Esophagus muscularis mucosa (tissue), 4 donors: Measurements from ENCODE around the gene DENND2D. TPM values are rescaled to one million over a fixed set of nuclear protein-coding genes. Genes with fewer than 3 reads are reported as not detected.

Source experiments
- DNase-seq: peaks from one replicate; pipeline ENCODE4 v3.0.0-alpha.2; 2017; ENCODE audit errors: extremely low spot score
- H3K27ac ChIP-seq, 4 donors: fragments of 200-600 bp; sonication (generic); replicated peaks in 1 of 4; 1 replicate in 3 of 4; 2 replicates in 1 of 4; pipeline ENCODE4 v1.5.1; 2016 to 2019; ENCODE audit warnings: mild to moderate bottlenecking in 1 of 4
- H3K27me3 ChIP-seq, 4 donors: fragments of 200-600 bp; sonication (generic); one replicate each; pipeline versions ENCODE4 v1.5.1 to v1.6.0; 2016 to 2019
- H3K36me3 ChIP-seq, 4 donors: fragments of 200-600 bp; sonication (generic); one replicate each; pipeline ENCODE4 v1.5.1; 2016 to 2019
- H3K4me1 ChIP-seq, 4 donors: fragments of 200-600 bp; sonication (generic); one replicate each; pipeline ENCODE4 v1.5.1; 2016 to 2019
- H3K4me3 ChIP-seq, 4 donors: fragments of 200-600 bp; sonication (generic); 1 replicate in 2 of 4; 2 replicates in 2 of 4; pipeline ENCODE4 v1.5.1; 2016 to 2019; ENCODE audit warnings: mild to moderate bottlenecking in 4 of 4, moderate library complexity in 1 of 4
- H3K9me3 ChIP-seq, 4 donors: fragments of 200-600 bp; sonication (generic); 1 replicate in 3 of 4; 2 replicates in 1 of 4; pipeline ENCODE4 v1.5.1; 2016 to 2019
- CTCF ChIP-seq, 3 experiments: fragments of 200-600 bp in 2 of 3; fragments of 450-650 bp in 1 of 3; sonication (generic) in 2 of 3; IDR thresholded peaks; one replicate each; pipeline ENCODE4 v1.5.1; 2017 to 2019; ENCODE audit warnings: antibody characterized with exemption in 3 of 3, mild to moderate bottlenecking in 2 of 3, moderate library complexity in 1 of 3
- EP300 ChIP-seq: sonication (generic); formaldehyde crosslinking; IDR thresholded peaks from one replicate; pipeline ENCODE4 v1.6.1; 2017; ENCODE audit warnings: antibody characterized with exemption
- POLR2A ChIP-seq: fragments of 450-650 bp; IDR thresholded peaks from one replicate; pipeline ENCODE4 v1.6.1; 2017; ENCODE audit warnings: antibody characterized with exemption, moderate library complexity, mild to moderate bottlenecking, low read depth
- POLR2AphosphoS5 ChIP-seq, 2 donors: sonication (generic); formaldehyde crosslinking; IDR thresholded peaks; one replicate each; pipeline ENCODE4 v1.6.1; 2017; ENCODE audit warnings: antibody characterized with exemption in 2 of 2
- WGBS: methylation state at CpG from one replicate; pipeline ENCODE4 v1.1.5; 2018; 5-methylcytosine and 5-hydroxymethylcytosine counted together
- intact Hi-C: fragments of 100-400 bp; cut with DNase I; formaldehyde crosslinking; loops from one replicate; pipeline ENCODE4 v1.15.1; 2023
- total RNA-seq, 4 donors: library from RNA; depleted of rRNA; stranded (reverse); fragments of >200 nt; gene quantifications; one replicate each; pipeline versions ENCODE4 v1.1.0 to v1.2.1, GENCODE V29; 2016

The DENND2D gene
- total RNA-seq, 4 donors from 2014 or later: 4.0 to 13.8 (median 5.2) TPM

GRCh38 chr1:111145542-111145941 lies 54.9 kb downstream of the DENND2D start:
- intact Hi-C loops: no loop called here
- peaks cover 0 to 34% (median 26%) of the 10 kb centered on the region in 4 donors for H3K36me3 ChIP-seq
- H3K4me3 ChIP-seq: no peak overlapping the region
- no peaks in the 10 kb centered on the region for H3K9me3 ChIP-seq
- TF ChIP-seq EP300: no peak
- TF ChIP-seq POLR2AphosphoS5 (IDR thresholded peaks at IDR 0.05): no peak
- no peak for TF ChIP-seq CTCF (IDR thresholded peaks at IDR 0.05)
- no peak for TF ChIP-seq POLR2A
- peaks cover 16 to 29% (median 21%) of the 10 kb centered on the region in 4 donors for H3K4me1 ChIP-seq
- no peak for DNase-seq
- WGBS: 100% methylated on average over 2 of the region's 2 CpGs
- no peak overlapping the region for H3K27ac ChIP-seq
- no peaks in the 10 kb centered on the region for H3K27me3 ChIP-seq

- Histone ChIP-seq H3K27me3 (no peaks in the 10 kb centered on the region), H3K9me3 (no peaks in the 10 kb centered on the region), H3K36me3 (peaks cover 0 to 4% (median 0%) of the 10 kb centered on the region in 4 donors), H3K4me1 (peaks cover 28 to 39% (median 34%) of the 10 kb centered on the region in 4 donors), H3K27ac (no peak overlapping the region), H3K4me3 (no peak overlapping the region)
- intact Hi-C loops: no loop called here
- DNase-seq: no peak
- WGBS: 76% methylated on average over 5 of the region's 5 CpGs
- TF ChIP-seq EP300 (no peak), POLR2AphosphoS5 (IDR thresholded peaks at IDR 0.05) (no peak), POLR2A (no peak), CTCF (IDR thresholded peaks at IDR 0.05) (no peak)
Observed at GRCh38 chr1:111142356-111142975, 58.0 kb downstream of the DENND2D start.

GRCh38 chr1:111141245-111142220 lies 58.9 kb downstream of the DENND2D start:
- intact Hi-C loops: no loop called here
- WGBS: 42% methylated on average over 5 of the region's 5 CpGs
- peak overlapping the region; percentile 58 to 96 (median 85) for H3K4me3 ChIP-seq
- peaks cover 28 to 39% (median 34%) of the 10 kb centered on the region in 4 donors for H3K4me1 ChIP-seq
- TF ChIP-seq POLR2AphosphoS5 (IDR thresholded peaks at IDR 0.05) (no peak), POLR2A (no peak), CTCF (IDR thresholded peaks at IDR 0.05) (no peak), EP300 (no peak)
- no peak for DNase-seq
- H3K9me3 ChIP-seq: no peaks in the 10 kb centered on the region
- H3K36me3 ChIP-seq: peaks cover 0 to 6% (median 2%) of the 10 kb centered on the region in 4 donors
- H3K27me3 ChIP-seq: no peaks in the 10 kb centered on the region
- no peak overlapping the region for H3K27ac ChIP-seq

GRCh38 chr1:111140680-111140967 lies 59.8 kb downstream of the DENND2D start:
- Histone ChIP-seq H3K4me3 (peak overlapping the region; percentile 58 to 96 (median 85)), H3K27me3 (no peaks in the 10 kb centered on the region), H3K36me3 (peaks cover 0 to 14% (median 6%) of the 10 kb centered on the region in 4 donors), H3K27ac (peak overlapping the region; percentile 92 to 96 (median 93)), H3K9me3 (no peaks in the 10 kb centered on the region), H3K4me1 (peaks cover 28 to 39% (median 34%) of the 10 kb centered on the region in 4 donors)
- WGBS: 0% methylated on average over 3 of the region's 9 CpGs
- TF ChIP-seq CTCF (IDR thresholded peaks at IDR 0.05) (no peak), POLR2AphosphoS5 (IDR thresholded peaks at IDR 0.05) (no peak), EP300 (no peak)
- intact Hi-C loops: no loop called here
- no peak for DNase-seq
